Smooth muscle cell (in vitro differentiated cells): ENCODE measurements around the gene TAS2R16. TPM values are rescaled to one million over a fixed set of nuclear protein-coding genes. Genes with fewer than 3 reads are reported as not detected.

Experiments used
- DNase-seq: peaks from one replicate; lab custom pipeline; 2025; ENCODE audit not compliant: unreplicated experiment; lab: John Stamatoyannopoulos, UW
- H2AFZ ChIP-seq: fragments of 200-600 bp; sonication (generic); 2 replicates; pipeline ENCODE4 v1.6.0; 2016; ENCODE audit warnings: antibody characterized with exemption, low read depth, mild to moderate bottlenecking
- H3F3A ChIP-seq: fragments of 200-600 bp; sonication (generic); 2 replicates; pipeline ENCODE4 v1.6.0; 2017; ENCODE audit warnings: antibody characterized with exemption, low read depth
- H3K27ac ChIP-seq: fragments of 200-600 bp; sonication (generic); 2 replicates; pipeline ENCODE4 v1.5.1; 2016; ENCODE audit warnings: low read depth, mild to moderate bottlenecking
- H3K27me3 ChIP-seq: fragments of 200-600 bp; sonication (generic); 2 replicates; pipeline ENCODE4 v1.6.1; 2016; ENCODE audit warnings: low read depth, mild to moderate bottlenecking
- H3K36me3 ChIP-seq: fragments of 200-600 bp; sonication (generic); 2 replicates; pipeline ENCODE4 v1.5.1; 2016; ENCODE audit warnings: low read depth
- H3K4me1 ChIP-seq: fragments of 200-600 bp; sonication (generic); 2 replicates; pipeline ENCODE4 v1.5.1; 2016; ENCODE audit warnings: low read depth
- H3K4me2 ChIP-seq: fragments of 200-600 bp; sonication (generic); 2 replicates; pipeline ENCODE4 v1.6.0; 2016; ENCODE audit warnings: mild to moderate bottlenecking
- H3K4me3 ChIP-seq: fragments of 200-600 bp; sonication (generic); 2 replicates; pipeline ENCODE4 v1.5.1; 2016; ENCODE audit warnings: mild to moderate bottlenecking
- H3K79me2 ChIP-seq: fragments of 200-600 bp; sonication (generic); 2 replicates; pipeline ENCODE4 v1.6.0; 2016; ENCODE audit warnings: low read depth, mild to moderate bottlenecking
- H3K9ac ChIP-seq: fragments of 200-600 bp; sonication (generic); 2 replicates; pipeline ENCODE4 v1.6.0; 2016; ENCODE audit warnings: low read depth
- H3K9me3 ChIP-seq: fragments of 200-600 bp; sonication (generic); replicated peaks from 2 replicates; pipeline ENCODE4 v1.5.1; 2016; ENCODE audit warnings: low read depth
- H4K20me1 ChIP-seq: fragments of 200-600 bp; sonication (generic); 2 replicates; pipeline ENCODE4 v1.6.0; 2016; ENCODE audit warnings: low read depth
- WGBS: methylation state at CpG from one replicate; pipeline ENCODE4 v1.1.7; 2016; ENCODE audit warnings: low lambda C conversion rate; 5-methylcytosine and 5-hydroxymethylcytosine counted together
- polyA plus RNA-seq: library from polyadenylated mRNA; unstranded; fragments of >200 nt; fragmentation: Nextera tagmentation; extraction: Ambion mirVana; gene quantifications from 2 replicates; pipeline ENCODE4 v1.2.1, GENCODE V29; 2016
- total RNA-seq: library from RNA; depleted of rRNA; stranded (reverse); fragments of >200 nt; gene quantifications from 2 replicates; pipeline ENCODE4 v1.2.3, GENCODE V29; 2014
- TF ChIP-seq, protein P1 (sequence below): fragments of 200-600 bp; sonication (generic); IDR thresholded peaks from 2 replicates; pipeline ENCODE4 v1.5.1; 2017; ENCODE audit warnings: borderline replicate concordance, mild to moderate bottlenecking, antibody characterized with exemption; ENCODE audit not compliant: insufficient read depth, poor library complexity, severe bottlenecking

Gene TAS2R16
- total and polyA plus RNA-seq, 2 experiments from 2014 or later, result not detected

DNA sequence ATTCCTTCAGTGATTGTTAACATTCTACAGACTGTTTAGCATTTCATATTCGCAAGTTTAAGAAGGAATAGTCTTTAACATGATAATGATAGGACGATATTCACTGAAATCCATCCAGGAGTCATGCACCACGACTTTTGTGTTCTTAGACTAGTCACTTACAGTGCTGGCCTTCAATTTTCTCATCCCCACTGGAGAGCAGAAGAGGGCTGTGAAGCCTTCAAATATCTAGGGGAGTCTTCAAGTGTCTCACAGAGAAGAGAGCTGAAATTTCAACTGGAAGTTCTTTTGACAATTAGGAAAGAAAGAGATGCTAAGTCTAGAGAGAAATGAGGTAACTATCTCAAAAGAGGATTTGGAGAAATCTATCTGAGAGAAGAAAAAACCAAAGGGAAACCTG lies 43.8 kb upstream of the TAS2R16 start:
- no peak overlapping the region for H3K9ac ChIP-seq
- no peak overlapping the region for H3K4me2 ChIP-seq
- H3F3A ChIP-seq, result no peaks in the 10 kb centered on the region
- no peak overlapping the region for H3K27ac ChIP-seq
- WGBS, result 42% methylated on average over 3 of the region's 3 CpGs
- no peaks in the 10 kb centered on the region for H3K27me3 ChIP-seq
- no peak overlapping the region for H3K4me3 ChIP-seq
- H3K79me2 ChIP-seq, result no peaks in the 10 kb centered on the region
- no peak for DNase-seq
- H3K36me3 ChIP-seq, result no peaks in the 10 kb centered on the region
- no peaks in the 10 kb centered on the region for H3K4me1 ChIP-seq
- no peak overlapping the region for H2AFZ ChIP-seq
- TF ChIP-seq, protein P1, sequence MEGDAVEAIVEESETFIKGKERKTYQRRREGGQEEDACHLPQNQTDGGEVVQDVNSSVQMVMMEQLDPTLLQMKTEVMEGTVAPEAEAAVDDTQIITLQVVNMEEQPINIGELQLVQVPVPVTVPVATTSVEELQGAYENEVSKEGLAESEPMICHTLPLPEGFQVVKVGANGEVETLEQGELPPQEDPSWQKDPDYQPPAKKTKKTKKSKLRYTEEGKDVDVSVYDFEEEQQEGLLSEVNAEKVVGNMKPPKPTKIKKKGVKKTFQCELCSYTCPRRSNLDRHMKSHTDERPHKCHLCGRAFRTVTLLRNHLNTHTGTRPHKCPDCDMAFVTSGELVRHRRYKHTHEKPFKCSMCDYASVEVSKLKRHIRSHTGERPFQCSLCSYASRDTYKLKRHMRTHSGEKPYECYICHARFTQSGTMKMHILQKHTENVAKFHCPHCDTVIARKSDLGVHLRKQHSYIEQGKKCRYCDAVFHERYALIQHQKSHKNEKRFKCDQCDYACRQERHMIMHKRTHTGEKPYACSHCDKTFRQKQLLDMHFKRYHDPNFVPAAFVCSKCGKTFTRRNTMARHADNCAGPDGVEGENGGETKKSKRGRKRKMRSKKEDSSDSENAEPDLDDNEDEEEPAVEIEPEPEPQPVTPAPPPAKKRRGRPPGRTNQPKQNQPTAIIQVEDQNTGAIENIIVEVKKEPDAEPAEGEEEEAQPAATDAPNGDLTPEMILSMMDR, result no peak
- H4K20me1 ChIP-seq, result no peaks in the 10 kb centered on the region
- H3K9me3 ChIP-seq, result no peaks in the 10 kb centered on the region

DNA sequence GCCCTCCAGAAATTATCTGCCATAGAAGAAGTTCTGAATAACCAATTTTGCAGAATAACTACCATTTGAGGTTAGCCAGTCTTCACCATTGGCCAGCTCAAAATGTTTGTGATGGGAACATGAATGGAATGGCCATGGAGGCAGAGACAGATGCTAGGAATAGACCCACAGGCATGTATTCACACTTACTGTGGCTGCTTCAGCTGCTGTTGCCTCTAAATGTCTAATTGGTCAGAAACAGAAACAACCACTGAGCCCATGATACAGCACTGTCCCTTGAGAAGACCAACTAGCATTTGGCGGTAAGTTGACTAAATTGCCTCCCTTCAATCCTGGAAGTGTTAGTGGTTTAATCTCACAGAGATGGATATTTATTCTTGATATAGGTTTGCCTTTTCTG lies 38.6 kb upstream of the TAS2R16 start:
- no peak overlapping the region for H3K9ac ChIP-seq
- no peak for DNase-seq
- no peak overlapping the region for H3K27ac ChIP-seq
- H3F3A ChIP-seq, result no peaks in the 10 kb centered on the region
- no peaks in the 10 kb centered on the region for H3K9me3 ChIP-seq
- H3K36me3 ChIP-seq, result no peaks in the 10 kb centered on the region
- no peaks in the 10 kb centered on the region for H3K79me2 ChIP-seq
- no peak overlapping the region for H3K4me2 ChIP-seq
- H4K20me1 ChIP-seq, result no peaks in the 10 kb centered on the region
- H3K4me1 ChIP-seq, result no peaks in the 10 kb centered on the region
- no peak overlapping the region for H2AFZ ChIP-seq
- WGBS, result 100% methylated on average over 1 of the region's 1 CpG
- no peak overlapping the region for H3K4me3 ChIP-seq
- H3K27me3 ChIP-seq, result no peaks in the 10 kb centered on the region
- TF ChIP-seq, protein P1, result no peak

DNA sequence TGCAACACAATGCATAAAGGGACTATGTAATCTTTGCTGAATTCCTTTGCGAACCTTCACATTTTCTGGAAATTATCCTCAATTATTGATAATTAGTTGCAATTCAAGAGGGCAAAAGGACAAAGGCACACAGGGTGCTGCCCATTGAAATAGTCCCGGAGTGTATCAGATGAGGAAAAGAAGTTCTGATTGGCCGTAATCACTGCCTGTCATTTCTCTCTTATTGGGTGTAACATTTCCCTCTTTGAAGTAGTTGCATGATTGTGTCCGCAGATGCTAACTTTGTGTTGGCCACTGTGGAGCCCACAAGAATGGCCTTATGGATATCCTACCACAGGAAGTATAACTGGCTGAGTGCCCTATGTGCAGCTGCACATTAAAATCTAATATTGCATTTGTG lies 35.1 kb upstream of the TAS2R16 start:
- no peaks in the 10 kb centered on the region for H3K27me3 ChIP-seq
- no peak overlapping the region for H3K27ac ChIP-seq
- no peaks in the 10 kb centered on the region for H3K79me2 ChIP-seq
- no peaks in the 10 kb centered on the region for H3K4me1 ChIP-seq
- no peak for DNase-seq
- 95% methylated on average over 4 of the region's 4 CpGs for WGBS
- no peaks in the 10 kb centered on the region for H3F3A ChIP-seq
- H3K9me3 ChIP-seq, result no peaks in the 10 kb centered on the region
- H3K9ac ChIP-seq, result no peak overlapping the region
- no peaks in the 10 kb centered on the region for H4K20me1 ChIP-seq
- H2AFZ ChIP-seq, result no peak overlapping the region
- TF ChIP-seq, protein P1, result no peak
- no peak overlapping the region for H3K4me2 ChIP-seq
- H3K4me3 ChIP-seq, result no peak overlapping the region
- H3K36me3 ChIP-seq, result no peaks in the 10 kb centered on the region

- Histone ChIP-seq H2AFZ (no peak overlapping the region), H3K27ac (no peak overlapping the region), H3K79me2 (no peaks in the 10 kb centered on the region), H3K36me3 (no peaks in the 10 kb centered on the region), H3K27me3 (no peaks in the 10 kb centered on the region), H3K9me3 (no peaks in the 10 kb centered on the region), H3K4me1 (no peaks in the 10 kb centered on the region), H3K4me2 (no peak overlapping the region), H3K4me3 (no peak overlapping the region), H3F3A (no peaks in the 10 kb centered on the region), H3K9ac (no peak overlapping the region), H4K20me1 (no peaks in the 10 kb centered on the region)
- WGBS, result 92% methylated on average over 3 of the region's 3 CpGs
- TF ChIP-seq, protein P1, result no peak
- DNase-seq, result no peak
Measured at GRCh38 chr7:123028339-123028738, 32.8 kb upstream of the TAS2R16 start.
